Erythroblast (primary cell): ENCODE results near the gene PKD1L1.
"Not testable (repeated sequence)": the region's sequence is repeated elsewhere in the genome, so short reads cannot be mapped to it uniquely, and the experiment has no call there.

Experiments
- DNase-seq, 2 experiments: peaks; one replicate each; lab custom pipeline; 2025; lab: John Stamatoyannopoulos, UW
- GATA1 ChIP-seq: IDR thresholded peaks from 2 replicates; pipeline ENCODE4 v1.6.1; 2011; ENCODE audit warnings: low read depth, mild to moderate bottlenecking, control low read depth, low read length, moderate library complexity
- POLR2A ChIP-seq: IDR thresholded peaks from 2 replicates; pipeline ENCODE4 v1.6.1; 2011; ENCODE audit warnings: mild to moderate bottlenecking, low read length

The PKD1L1 gene

DNA sequence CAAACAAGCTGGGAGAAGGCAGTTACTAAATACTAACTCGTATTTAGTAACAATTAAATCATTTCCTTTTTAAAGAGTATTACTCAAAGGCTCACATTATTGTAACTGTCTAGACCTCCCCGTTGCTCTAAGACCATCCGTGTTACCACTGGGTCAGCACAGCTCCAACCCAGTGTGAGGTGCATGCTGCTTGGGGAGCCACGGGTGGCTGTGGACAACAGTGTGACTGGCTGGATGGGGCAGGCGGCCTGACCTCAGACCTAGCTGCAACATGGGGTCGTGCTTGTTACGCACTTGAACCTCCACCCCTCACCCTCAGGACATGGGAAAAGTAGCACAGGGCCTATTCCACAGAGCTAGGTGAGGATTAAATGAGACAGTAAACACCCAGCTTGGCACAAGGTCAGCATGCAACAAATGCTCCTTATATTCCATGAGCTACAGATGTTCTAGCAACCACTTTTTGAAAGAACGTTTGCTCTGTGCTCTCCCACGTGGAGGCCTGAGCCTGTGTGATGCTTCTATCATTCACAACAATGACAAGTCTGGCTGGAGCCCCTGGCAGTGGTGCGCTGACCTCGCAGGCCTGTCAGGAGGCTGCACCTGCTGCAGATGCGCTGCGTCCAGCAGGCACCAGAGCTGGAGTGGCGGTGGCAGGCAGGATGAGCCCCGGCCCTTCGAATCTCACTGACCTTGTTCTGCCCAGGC is 135.7 kb downstream of the PKD1L1 start:
- no peak for DNase-seq
- TF ChIP-seq GATA1 (no peak), POLR2A (no peak)

DNA sequence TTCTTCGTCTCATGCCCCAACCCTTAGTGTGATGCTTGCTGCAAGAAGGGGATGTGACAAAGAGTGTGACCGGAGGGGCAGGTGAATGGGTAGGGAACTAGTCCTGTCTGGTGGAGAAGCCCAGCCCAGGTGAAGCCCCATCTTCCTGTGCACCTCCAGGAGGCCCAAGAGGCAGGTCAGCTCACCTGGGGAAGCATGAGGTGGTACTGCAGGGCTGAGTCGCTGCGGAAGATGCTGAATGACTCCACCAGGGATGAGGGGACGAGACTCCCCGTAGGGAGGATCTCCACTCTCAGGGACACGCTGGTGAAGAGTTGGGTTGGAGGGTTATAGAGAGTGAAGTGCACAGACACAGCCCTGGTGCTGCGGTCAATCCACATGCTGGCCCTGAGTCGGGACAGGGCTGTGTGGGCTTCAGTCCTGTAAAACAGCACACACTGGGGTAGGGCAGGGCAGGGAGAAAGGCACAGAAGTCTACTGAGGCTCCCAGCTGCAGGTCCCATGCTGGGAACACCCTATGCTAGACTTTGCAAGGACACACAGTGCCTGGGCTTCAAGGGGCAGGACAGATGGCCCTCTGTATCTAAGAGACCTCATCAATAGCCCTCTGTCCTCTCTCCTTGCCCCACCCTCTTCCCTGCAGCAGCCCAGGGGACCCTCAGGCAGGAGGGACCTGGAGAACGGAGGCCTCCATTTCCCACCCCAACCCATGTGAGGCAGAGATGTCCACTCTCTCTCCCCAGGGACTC is 136.5 kb downstream of the PKD1L1 start:
- TF ChIP-seq POLR2A (no peak), GATA1 (no peak)
- DNase-seq = no peak

DNA sequence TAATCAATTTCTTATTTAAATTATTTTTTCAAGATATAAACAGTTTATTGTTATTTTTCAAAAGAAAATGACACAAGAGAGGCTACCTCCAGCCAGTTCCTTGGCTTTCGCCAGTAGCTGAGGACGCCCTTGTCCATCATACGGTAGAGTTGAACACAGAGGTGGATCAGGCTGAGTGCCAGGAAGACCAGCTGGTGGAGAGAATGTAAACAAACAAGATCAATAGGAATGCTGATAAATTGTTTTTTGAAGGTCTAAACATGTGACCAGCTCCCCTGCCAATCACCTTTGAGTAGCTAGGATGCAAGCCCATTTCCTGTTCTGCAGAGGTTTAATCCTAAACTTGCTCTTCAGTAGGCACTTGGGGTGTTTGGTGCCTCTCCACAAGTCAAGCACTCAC is 138.9 kb downstream of the PKD1L1 start:
- no peak for DNase-seq
- TF ChIP-seq GATA1 = no peak
- no peak for TF ChIP-seq POLR2A

DNA sequence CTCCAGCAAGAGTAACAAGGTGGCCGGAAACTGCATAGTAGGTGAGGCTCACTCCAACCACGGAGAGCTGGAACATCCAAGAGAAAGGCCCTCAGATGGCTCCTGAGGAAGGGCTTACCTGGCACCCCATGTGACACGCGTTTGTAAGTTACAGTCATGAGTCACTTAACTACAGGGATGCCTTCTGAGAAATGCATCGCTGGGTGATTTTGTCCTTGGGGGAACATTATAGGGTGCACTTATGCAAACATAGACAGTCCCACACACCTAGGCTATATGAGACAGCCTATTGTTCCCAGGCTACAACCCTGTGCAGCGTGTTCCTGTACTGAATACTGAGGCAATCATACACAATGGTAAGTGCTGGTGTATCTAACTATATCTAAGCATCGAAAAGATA is 139.9 kb downstream of the PKD1L1 start:
- DNase-seq = no peak

DNA sequence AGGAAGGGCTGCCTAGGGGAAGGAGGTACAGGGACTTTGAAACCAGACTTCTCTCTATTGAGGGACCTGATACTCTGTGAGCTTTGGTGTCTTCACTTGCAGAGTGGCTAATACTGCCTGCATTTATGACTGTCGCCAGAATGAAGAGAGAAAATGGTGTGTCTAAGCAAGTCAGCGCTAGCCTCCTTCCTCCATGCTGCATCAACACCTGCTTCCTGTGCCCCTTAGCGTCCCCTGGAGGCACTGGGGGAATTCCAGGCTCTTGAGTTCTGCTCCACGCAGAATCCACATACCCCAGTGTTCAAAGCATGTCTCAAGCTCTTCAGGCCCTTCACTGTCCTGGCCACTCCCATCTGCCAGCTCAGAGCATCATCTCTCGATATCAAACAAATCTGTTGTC is 140.5 kb downstream of the PKD1L1 start:
- DNase-seq = peak; percentile 6 to 19
- no peak for TF ChIP-seq POLR2A
- TF ChIP-seq GATA1 = no peak

More for the DNA sequence above, 139.9 kb downstream of the PKD1L1 start:
- TF ChIP-seq POLR2A (no peak), GATA1 (no peak)

DNA sequence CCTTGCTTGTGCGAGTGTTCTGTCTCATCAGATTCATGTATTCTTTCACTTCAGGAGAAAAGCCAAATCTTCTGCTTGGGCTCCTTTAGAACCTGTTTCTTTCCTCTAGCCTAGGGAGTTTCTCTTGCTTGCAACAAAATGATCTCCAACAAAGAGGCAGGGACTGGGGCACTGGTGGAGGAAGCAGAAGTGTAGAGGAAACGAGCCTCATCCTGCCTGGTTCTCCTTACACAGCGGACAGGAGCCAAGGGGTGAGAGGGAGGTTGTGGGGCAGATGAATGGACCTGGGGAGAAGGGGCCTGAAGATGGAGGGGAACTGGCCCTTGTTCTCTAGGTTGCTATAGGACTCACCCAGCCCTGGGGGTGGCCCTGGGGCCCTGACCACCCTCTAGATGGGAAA is 141.1 kb downstream of the PKD1L1 start:
- TF ChIP-seq POLR2A (no peak), GATA1 (no peak)
- no peak for DNase-seq

DNA sequence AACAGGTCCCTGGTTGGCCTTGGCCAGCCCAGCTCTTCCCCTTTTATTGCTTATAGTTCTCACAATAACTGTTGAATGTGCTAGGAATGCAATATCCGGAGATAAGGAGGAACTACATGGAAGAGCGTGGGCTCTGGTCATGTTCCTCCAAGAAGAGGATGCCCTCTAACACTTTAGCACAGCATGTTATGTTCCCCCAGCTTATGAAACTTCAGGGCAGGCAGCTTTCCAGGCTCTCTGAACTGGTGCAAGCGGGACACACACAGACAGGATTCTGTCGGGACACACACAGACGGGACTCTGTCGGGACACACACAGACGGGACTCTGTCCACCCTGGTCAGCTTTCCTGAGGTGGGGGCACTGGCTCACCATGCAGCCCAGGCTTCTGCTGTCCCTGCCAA is 141.6 kb downstream of the PKD1L1 start:
- no peak for TF ChIP-seq GATA1
- TF ChIP-seq POLR2A = no peak
- DNase-seq = no peak

- DNase-seq = no peak
- TF ChIP-seq POLR2A (no peak), GATA1 (no peak)
Measured at GRCh38 chr7:47804767-47805545, 143.3 kb downstream of the PKD1L1 start.

DNA sequence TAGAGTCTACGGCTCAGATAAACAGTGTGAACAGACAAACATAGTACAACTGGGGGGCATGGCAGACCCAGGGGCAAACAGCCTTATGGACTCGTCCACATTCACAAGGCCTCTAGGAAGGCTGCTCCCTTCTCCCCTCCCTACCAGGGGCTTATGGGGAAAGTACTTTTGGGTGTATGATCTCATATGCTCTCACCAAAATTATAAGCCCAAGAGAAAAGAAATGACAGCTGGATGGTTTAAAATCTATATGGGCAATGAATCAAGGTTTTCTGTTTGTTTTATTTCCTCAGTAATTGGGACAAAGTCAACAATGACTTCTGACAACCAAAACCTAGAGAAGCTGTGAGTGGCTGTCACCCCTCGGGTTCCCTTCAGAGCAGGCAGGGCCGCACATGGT is 144.4 kb downstream of the PKD1L1 start:
- no peak for DNase-seq
- no peak for TF ChIP-seq GATA1
- no peak for TF ChIP-seq POLR2A

DNA sequence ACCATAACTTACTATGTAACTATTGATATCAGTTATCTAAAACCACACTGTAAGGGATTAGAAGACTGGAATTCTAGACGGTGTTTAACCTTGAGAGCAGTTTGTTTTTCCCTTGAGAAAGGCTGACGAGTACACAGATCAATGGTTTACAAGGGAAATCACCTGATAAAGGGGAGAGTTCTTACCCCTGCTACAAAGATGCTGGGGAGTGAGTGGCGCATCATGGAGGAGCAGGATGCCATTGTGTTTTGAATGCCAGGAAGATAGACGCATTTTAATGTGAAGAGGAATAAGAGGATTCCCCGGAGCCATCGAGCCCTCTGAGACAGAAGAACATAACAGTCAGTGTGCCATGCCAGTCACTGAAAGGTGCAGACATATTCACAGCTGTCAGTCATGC is 145.2 kb downstream of the PKD1L1 start:
- DNase-seq = no peak
- no peak for TF ChIP-seq GATA1
- TF ChIP-seq POLR2A = no peak

- DNase-seq = no peak
- TF ChIP-seq POLR2A (no peak), GATA1 (no peak)
Measured at GRCh38 chr7:47801423-47801822, 146.8 kb downstream of the PKD1L1 start.

- TF ChIP-seq POLR2A (no peak), GATA1 (no peak)
- DNase-seq = no peak
Measured at GRCh38 chr7:47799524-47799923, 148.7 kb downstream of the PKD1L1 start.

- DNase-seq = no peak
- no peak for TF ChIP-seq POLR2A
- no peak for TF ChIP-seq GATA1
Measured at GRCh38 chr7:47796347-47796746, 151.9 kb downstream of the PKD1L1 start.

DNA sequence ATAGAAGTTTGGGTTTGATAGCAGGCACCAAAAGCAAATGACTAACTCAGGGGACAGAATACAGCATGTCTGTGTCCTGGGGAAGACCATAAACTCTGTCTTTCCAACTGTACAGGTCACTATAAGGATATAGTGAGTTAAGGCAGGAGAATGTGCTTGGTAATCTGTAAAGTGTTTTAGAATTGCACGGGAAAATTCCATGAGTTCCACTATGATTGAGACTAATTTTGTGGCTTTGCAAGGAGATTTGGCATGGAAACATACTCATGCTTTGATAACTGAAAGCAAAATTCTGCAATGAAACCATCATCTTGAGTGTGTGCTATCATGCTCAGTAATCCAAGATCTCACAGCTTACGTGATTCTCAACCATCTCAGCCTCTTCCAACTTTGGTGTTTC is 152.6 kb downstream of the PKD1L1 start:
- DNase-seq = no peak
- TF ChIP-seq POLR2A (no peak), GATA1 (no peak)

GRCh38 chr7:47795126-47795525 is 153.1 kb downstream of the PKD1L1 start:
- not testable (repeated sequence) for DNase-seq
